Measurements from ENCODE around the gene RGS9.

The RGS9 gene

GRCh38 chr17:65181237-65182061 is 44.3 kb downstream of the RGS9 start:
- POLR2A ChIA-PET, result no interaction called here
- CTCF ChIA-PET, result interaction anchor here (0.6 kb wide), 1 partner anchor 33 kb away, joined by 3 read pairs; no protein-coding TSS in a partner anchor

GRCh38 chr17:65182233-65182632 is 45.1 kb downstream of the RGS9 start:
- DNase-seq (ENCODE audit: extremely low spot score), result no peak
- CTCF ChIA-PET, result interaction anchor here (0.6 kb wide), 1 partner anchor 32 kb away, joined by 3 read pairs; no protein-coding TSS in a partner anchor
- TF ChIP-seq NFRKB (IDR thresholded peaks at IDR 0.05), result no peak
- TF ChIP-seq BHLHE40 (IDR thresholded peaks at IDR 0.05; ENCODE audit: borderline replicate concordance), result no peak
- no peak for TF ChIP-seq TARDBP (IDR thresholded peaks at IDR 0.05)
- no peak for TF ChIP-seq HDGF (IDR thresholded peaks at IDR 0.05; ENCODE audit: borderline replicate concordance)
- no peak for TF ChIP-seq SP1 (IDR thresholded peaks at IDR 0.05)
- TF ChIP-seq FOXK2 (IDR thresholded peaks at IDR 0.05), result no peak
- TF ChIP-seq ZNF384 (IDR thresholded peaks at IDR 0.05), result no peak
- no peak for TF ChIP-seq FOXM1 (IDR thresholded peaks at IDR 0.05; ENCODE audit: borderline replicate concordance)
- TF ChIP-seq SUZ12 (IDR thresholded peaks at IDR 0.05), result no peak
- TF ChIP-seq ELF4 (IDR thresholded peaks at IDR 0.05), result no peak
- no peak for TF ChIP-seq L3MBTL2 (conservative IDR thresholded peaks at IDR 0.05)
- no peak for TF ChIP-seq LEF1 (IDR thresholded peaks at IDR 0.05; ENCODE audit: borderline replicate concordance)

More at GRCh38 chr17:65181237-65182061, 44.3 kb downstream of the RGS9 start:
- no peak for TF ChIP-seq SUZ12 (IDR thresholded peaks at IDR 0.05)
- TF ChIP-seq CTBP1 (IDR thresholded peaks at IDR 0.05; ENCODE audit: borderline replicate concordance), result no peak
- TF ChIP-seq ARNT (IDR thresholded peaks at IDR 0.05), result no peak
- TF ChIP-seq TARDBP (IDR thresholded peaks at IDR 0.05), result no peak
- no peak for TF ChIP-seq FOXA1 (IDR thresholded peaks at IDR 0.05)
- TF ChIP-seq SP1 (IDR thresholded peaks at IDR 0.05), result no peak
- TF ChIP-seq PKNOX1 (IDR thresholded peaks at IDR 0.05), result no peak
- TF ChIP-seq L3MBTL2 (conservative IDR thresholded peaks at IDR 0.05), result no peak
- DNase-seq (ENCODE audit: extremely low spot score), result no peak

GRCh38 chr17:65183736-65184135 is 46.6 kb downstream of the RGS9 start:
- ChIA-PET POLR2A (no interaction called here), CTCF (no interaction called here)
- TF ChIP-seq ELF4 (IDR thresholded peaks at IDR 0.05), result no peak
- no peak for TF ChIP-seq SUZ12 (IDR thresholded peaks at IDR 0.05)
- no peak for TF ChIP-seq LEF1 (IDR thresholded peaks at IDR 0.05; ENCODE audit: borderline replicate concordance)
- TF ChIP-seq BHLHE40 (IDR thresholded peaks at IDR 0.05; ENCODE audit: borderline replicate concordance), result no peak
- TF ChIP-seq CTBP1 (IDR thresholded peaks at IDR 0.05; ENCODE audit: borderline replicate concordance), result no peak
- no peak for TF ChIP-seq ZNF384 (IDR thresholded peaks at IDR 0.05)
- no peak for TF ChIP-seq FOXA1 (IDR thresholded peaks at IDR 0.05)
- TF ChIP-seq FOXK2 (IDR thresholded peaks at IDR 0.05), result no peak
- no peak for TF ChIP-seq FOXM1 (IDR thresholded peaks at IDR 0.05; ENCODE audit: borderline replicate concordance)
- no peak for TF ChIP-seq L3MBTL2 (conservative IDR thresholded peaks at IDR 0.05)
- no peak for TF ChIP-seq ARNT (IDR thresholded peaks at IDR 0.05)
- TF ChIP-seq SP1 (IDR thresholded peaks at IDR 0.05), result no peak
- TF ChIP-seq PKNOX1 (IDR thresholded peaks at IDR 0.05), result no peak
- TF ChIP-seq HDGF (IDR thresholded peaks at IDR 0.05; ENCODE audit: borderline replicate concordance), result no peak
- no peak for DNase-seq (ENCODE audit: extremely low spot score)

More at GRCh38 chr17:65182233-65182632, 45.1 kb downstream of the RGS9 start:
- POLR2A ChIA-PET, result no interaction called here

- ChIA-PET POLR2A (no interaction called here), CTCF (interaction anchor here (0.8 kb wide), 1 partner anchor 14 kb away, joined by 3 read pairs; no protein-coding TSS in a partner anchor)
- no peak for DNase-seq (ENCODE audit: extremely low spot score)
- TF ChIP-seq BHLHE40 (IDR thresholded peaks at IDR 0.05; ENCODE audit: borderline replicate concordance), result no peak
- no peak for TF ChIP-seq L3MBTL2 (conservative IDR thresholded peaks at IDR 0.05)
- TF ChIP-seq FOXM1 (IDR thresholded peaks at IDR 0.05; ENCODE audit: borderline replicate concordance), result no peak
- TF ChIP-seq CTBP1 (IDR thresholded peaks at IDR 0.05; ENCODE audit: borderline replicate concordance), result no peak
- no peak for TF ChIP-seq SUZ12 (IDR thresholded peaks at IDR 0.05)
- TF ChIP-seq ZNF384 (IDR thresholded peaks at IDR 0.05), result no peak
- TF ChIP-seq FOXK2 (IDR thresholded peaks at IDR 0.05), result no peak
- TF ChIP-seq ELF4 (IDR thresholded peaks at IDR 0.05), result no peak
- no peak for TF ChIP-seq NFRKB (IDR thresholded peaks at IDR 0.05)
- TF ChIP-seq SP1 (IDR thresholded peaks at IDR 0.05), result no peak
- TF ChIP-seq ARNT (IDR thresholded peaks at IDR 0.05), result no peak
- no peak for TF ChIP-seq HDGF (IDR thresholded peaks at IDR 0.05; ENCODE audit: borderline replicate concordance)
- TF ChIP-seq PKNOX1 (IDR thresholded peaks at IDR 0.05), result no peak
- no peak for TF ChIP-seq LEF1 (IDR thresholded peaks at IDR 0.05; ENCODE audit: borderline replicate concordance)
- no peak for TF ChIP-seq TARDBP (IDR thresholded peaks at IDR 0.05)
- no peak for TF ChIP-seq FOXA1 (IDR thresholded peaks at IDR 0.05)
Measured at GRCh38 chr17:65184235-65184959, 47.2 kb downstream of the RGS9 start.

GRCh38 chr17:65185062-65185461 is 47.9 kb downstream of the RGS9 start:
- POLR2A ChIA-PET, result no interaction called here
- no peak for TF ChIP-seq ZNF384 (IDR thresholded peaks at IDR 0.05)
- no peak for TF ChIP-seq PKNOX1 (IDR thresholded peaks at IDR 0.05)
- TF ChIP-seq SP1 (IDR thresholded peaks at IDR 0.05), result no peak
- no peak for TF ChIP-seq CTBP1 (IDR thresholded peaks at IDR 0.05; ENCODE audit: borderline replicate concordance)
- TF ChIP-seq LEF1 (IDR thresholded peaks at IDR 0.05; ENCODE audit: borderline replicate concordance), result no peak
- TF ChIP-seq SUZ12 (IDR thresholded peaks at IDR 0.05), result no peak
- TF ChIP-seq FOXK2 (IDR thresholded peaks at IDR 0.05), result no peak
- no peak for TF ChIP-seq NFRKB (IDR thresholded peaks at IDR 0.05)
- TF ChIP-seq FOXM1 (IDR thresholded peaks at IDR 0.05; ENCODE audit: borderline replicate concordance), result no peak
- TF ChIP-seq ELF4 (IDR thresholded peaks at IDR 0.05), result no peak
- no peak for TF ChIP-seq HDGF (IDR thresholded peaks at IDR 0.05; ENCODE audit: borderline replicate concordance)
- no peak for TF ChIP-seq L3MBTL2 (conservative IDR thresholded peaks at IDR 0.05)
- TF ChIP-seq TARDBP (IDR thresholded peaks at IDR 0.05), result no peak
- TF ChIP-seq FOXA1 (IDR thresholded peaks at IDR 0.05), result no peak
- TF ChIP-seq BHLHE40 (IDR thresholded peaks at IDR 0.05; ENCODE audit: borderline replicate concordance), result no peak
- TF ChIP-seq ARNT (IDR thresholded peaks at IDR 0.05), result no peak
- no peak for DNase-seq (ENCODE audit: extremely low spot score)
- CTCF ChIA-PET, result interaction anchor here (0.8 kb wide), 1 partner anchor 13 kb away, joined by 3 read pairs; no protein-coding TSS in a partner anchor

Data from HEK293T (cell line).